LHCN-M2 (cell line): Measurements from ENCODE around the gene ZNF786. TPM values are rescaled to one million over a fixed set of nuclear protein-coding genes. Genes with fewer than 3 reads are reported as not detected.
"Not testable (repeated sequence)": the region's sequence is repeated elsewhere in the genome, so short reads cannot be mapped to it uniquely, and the experiment has no call there.

Experiments
- DNase-seq: peaks from one replicate; pipeline ENCODE4 v3.0.0-alpha.2; 2012; ENCODE audit warnings: low read depth
- total RNA-seq: library from RNA; depleted of rRNA; stranded (reverse); fragments of >200 nt; gene quantifications from 2 replicates; pipeline ENCODE4 v1.2.3, GENCODE V29; 2014; rRNA removed

The ZNF786 gene
- total RNA-seq, 1 experiment from 2014 or later, result 6.3 TPM

DNA sequence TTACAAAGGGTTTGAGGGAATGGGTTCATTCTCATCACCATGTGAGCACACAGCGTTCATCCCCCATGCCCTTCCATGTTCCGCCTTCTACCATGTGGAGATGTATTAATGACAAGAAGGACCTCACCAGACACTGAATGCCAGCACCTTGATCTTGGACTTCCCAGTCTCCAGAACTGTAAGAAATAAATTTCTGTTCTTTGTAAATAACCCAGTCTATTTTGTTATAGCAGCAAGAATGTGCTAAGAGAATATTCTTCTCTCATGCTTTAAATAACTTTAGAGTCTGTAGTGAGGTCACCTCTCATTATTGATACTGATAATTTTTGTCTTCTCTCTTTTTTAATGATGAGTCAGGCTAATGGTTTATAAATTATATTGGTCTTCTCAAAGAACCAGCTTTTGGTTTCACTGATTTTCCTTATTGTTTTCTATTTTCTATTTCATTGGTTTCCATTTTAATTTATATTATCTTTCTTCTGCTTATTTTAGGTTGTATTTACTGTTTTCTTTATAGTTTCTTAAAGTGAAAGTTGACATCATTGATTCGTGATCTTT, 59.1 kb downstream of the ZNF786 start:
- no peak for DNase-seq

DNA sequence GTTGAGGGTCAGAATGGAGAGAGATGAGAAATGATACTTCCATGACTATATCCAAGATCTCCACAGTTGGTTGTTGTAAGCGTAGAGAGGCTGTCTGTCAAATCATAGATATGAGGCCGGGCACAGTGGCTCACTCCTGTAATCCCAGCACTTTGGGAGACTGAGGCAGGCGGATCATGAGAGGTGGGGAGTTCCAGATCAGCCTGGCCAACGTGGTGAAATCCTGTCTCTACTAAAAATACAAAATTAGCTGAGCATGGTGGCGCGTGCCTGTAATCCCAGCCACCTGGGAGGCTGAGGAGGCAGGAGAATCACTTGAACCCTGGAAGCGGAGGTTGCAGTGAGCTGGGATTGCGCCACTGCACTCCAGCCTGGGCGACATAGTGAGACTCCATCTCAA, 60.1 kb downstream of the ZNF786 start:
- not testable (repeated sequence) for DNase-seq

- DNase-seq, result peak; percentile 100
Observed at GRCh38 chr7:149028346-149029109, 62.0 kb downstream of the ZNF786 start, which contains the start of gene PDIA4. Gene PDIA4 (minus strand): TSS chr7:149028505. CDS start chr7:149028408, 97 bp downstream.

DNA sequence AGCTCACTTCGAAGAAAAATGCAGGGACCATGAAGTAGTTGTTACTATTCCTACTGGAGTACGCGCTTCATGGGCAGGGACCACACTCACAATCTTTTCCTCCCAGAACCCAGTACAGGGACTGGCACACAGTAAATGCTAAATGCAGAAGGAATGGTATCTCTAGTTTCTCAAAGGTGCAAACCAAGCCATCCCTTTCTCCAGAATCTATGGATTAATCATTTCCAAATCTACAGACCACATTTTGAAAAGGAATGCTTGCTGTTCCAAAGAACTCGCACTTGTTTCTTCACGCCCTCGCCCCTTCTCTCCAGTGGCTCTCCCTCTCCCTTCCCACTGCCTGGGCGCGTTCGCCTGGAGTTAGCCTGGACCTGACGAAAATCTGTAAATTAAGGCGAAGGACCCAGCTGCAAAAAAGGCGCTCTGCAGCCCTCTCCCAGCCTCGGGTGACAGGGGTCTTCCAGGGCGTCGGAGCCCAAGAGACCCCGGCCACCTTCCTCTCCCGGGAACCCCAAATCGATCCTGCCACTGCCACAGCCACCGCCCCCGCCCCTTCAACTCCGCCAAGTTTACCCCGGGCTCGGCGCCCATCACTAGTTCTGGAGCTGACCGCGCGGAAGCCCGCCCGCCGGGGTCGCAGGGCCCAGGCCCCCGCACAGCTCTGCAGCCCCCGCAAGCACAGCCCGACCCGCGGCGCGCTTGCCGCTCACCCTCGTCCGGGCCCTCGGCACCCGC, 62.7 kb downstream of the ZNF786 start:
- DNase-seq, result peak; percentile 19

GRCh38 chr7:149027055-149027454, 63.5 kb downstream of the ZNF786 start:
- no peak for DNase-seq

DNA sequence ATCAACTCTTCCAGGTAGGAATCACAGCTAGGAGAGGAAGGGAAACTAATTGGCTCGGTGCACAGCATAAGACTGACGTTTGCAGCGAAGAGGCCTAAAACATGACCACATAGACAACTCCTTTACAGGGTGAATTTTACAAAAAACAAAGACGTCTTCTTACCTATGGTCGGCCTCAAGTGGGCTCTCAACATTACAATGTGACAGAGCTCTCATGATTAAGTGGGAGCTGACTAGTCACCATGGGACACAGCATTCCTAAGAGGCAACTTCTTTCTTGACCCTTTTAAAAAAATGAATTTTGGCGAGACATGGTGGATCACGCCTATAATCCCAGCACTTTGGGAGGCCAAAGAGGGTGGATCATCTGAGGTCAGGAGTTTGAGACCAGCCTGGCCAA, 66.9 kb downstream of the ZNF786 start:
- no peak for DNase-seq

- DNase-seq, result no peak
Observed at GRCh38 chr7:149022756-149023360, 67.7 kb downstream of the ZNF786 start.

GRCh38 chr7:149021725-149022062, 68.8 kb downstream of the ZNF786 start:
- DNase-seq, result no peak

DNA sequence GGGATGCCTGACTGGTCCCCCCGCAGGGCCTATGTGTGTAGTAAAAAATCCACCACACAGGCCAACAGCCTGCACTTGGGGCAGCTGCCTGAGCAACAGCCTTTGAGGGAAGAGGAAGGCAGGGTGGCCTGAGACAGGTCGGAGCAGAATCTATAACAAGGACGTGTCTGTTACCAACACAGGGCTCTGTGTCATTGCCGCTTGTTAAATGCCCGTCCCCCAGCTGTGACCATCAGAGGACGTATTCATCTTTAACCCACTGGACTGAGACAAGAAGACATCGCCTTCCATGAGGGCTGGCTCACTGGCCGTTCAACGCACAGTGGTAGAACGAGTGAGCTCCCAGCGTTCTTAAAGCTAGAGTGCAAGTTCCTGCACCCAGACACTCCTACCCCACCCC, 70.0 kb downstream of the ZNF786 start:
- DNase-seq, result no peak

Other genes starting within 250 kb of the ZNF786 start
- gene EZH2, start 206.4 kb downstream of the ZNF786 start, total RNA-seq, result 44.9 and 52.9 TPM in 2 replicates
- gene PDIA4, start 62.2 kb downstream of the ZNF786 start, total RNA-seq, result 304 and 320 TPM in 2 replicates
- 4.4 and 6.3 TPM in 2 replicates for gene ZNF425, start 35.6 kb upstream of the ZNF786 start, total RNA-seq
- 14.9 and 17.1 TPM in 2 replicates for gene ZNF398, start 56.7 kb upstream of the ZNF786 start, total RNA-seq
- 23.0 and 28.6 TPM in 2 replicates for gene ZNF282, start 104.8 kb upstream of the ZNF786 start, total RNA-seq
- 6.6 and 7.9 TPM in 2 replicates for gene ZNF212, start 148.9 kb upstream of the ZNF786 start, total RNA-seq
- 16.6 and 17.6 TPM in 2 replicates for gene ZNF783, start 171.5 kb upstream of the ZNF786 start, total RNA-seq